HG03378 (cell line): Measurements from ENCODE around the gene TM9SF1.

Source experiments
- ATAC-seq: cut with Tn5 transposase; IDR thresholded peaks from one replicate; pipeline ENCODE4 v1.9.1; 2021; ENCODE audit warnings: mild to moderate bottlenecking, moderate library complexity; ENCODE audit not compliant: unreplicated experiment

TM9SF1 gene

GRCh38 chr14:24179294-24179960, 15.8 kb downstream of the TM9SF1 start:
- ATAC-seq: no peak

DNA sequence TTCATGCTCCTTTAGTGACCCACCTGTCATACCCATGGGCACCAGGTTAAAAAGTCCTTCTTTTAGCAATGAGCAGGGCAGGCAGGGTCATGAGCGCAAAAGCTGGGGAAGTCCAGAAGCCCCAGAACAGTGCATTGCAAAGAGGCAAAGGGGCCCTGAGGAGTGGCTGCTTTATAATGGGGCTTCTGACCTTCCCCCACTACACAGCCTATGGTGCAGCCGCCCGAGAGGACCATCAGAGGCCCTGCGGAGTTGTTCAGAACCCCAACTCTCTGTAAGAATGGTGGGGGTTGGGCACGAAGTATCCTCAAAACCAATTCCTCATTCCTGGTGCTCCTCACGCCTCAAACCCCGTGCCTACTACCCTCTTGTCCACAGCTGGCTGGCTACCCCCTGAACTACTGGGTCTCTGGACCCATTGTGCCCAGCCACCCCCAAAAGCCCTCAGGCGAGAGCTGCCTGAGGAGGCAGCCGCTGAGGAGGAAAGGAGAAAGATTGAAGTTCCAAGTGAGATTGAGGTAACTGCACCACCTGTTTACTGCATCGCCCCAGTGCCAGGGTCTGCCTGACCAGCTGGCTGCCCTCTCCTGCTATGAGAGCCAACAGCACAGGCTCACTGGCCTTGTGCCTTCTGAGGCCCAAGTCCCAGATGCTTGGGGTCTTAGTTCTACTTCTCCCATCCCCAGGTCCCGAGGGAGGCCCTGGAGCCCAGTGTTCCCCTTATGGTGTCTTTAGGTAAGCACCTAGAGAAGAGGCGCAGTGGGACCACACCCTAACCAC, 16.7 kb downstream of the TM9SF1 start:
- ATAC-seq: no peak

DNA sequence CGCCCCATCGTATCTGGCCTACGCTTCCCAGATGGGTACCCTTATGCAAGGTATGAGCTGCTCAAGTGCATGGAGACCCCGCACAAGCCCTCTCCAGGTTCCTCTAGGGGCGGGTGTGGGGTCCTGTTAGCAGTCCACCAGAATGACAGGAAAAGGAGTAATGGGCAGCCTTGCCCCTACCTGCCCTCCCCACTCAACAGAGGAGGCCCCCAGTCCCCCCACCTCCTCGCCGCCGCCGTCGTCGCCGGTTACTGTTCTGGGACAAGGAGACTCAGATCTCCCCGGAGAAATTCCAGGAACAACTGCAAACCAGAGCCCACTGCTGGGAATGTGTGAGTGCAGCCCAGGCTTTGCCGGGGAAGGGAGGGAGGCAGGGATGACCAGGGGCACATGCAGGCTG, 17.4 kb downstream of the TM9SF1 start:
- no peak for ATAC-seq

GRCh38 chr14:24177041-24177825, 18.0 kb downstream of the TM9SF1 start:
- ATAC-seq: no peak

DNA sequence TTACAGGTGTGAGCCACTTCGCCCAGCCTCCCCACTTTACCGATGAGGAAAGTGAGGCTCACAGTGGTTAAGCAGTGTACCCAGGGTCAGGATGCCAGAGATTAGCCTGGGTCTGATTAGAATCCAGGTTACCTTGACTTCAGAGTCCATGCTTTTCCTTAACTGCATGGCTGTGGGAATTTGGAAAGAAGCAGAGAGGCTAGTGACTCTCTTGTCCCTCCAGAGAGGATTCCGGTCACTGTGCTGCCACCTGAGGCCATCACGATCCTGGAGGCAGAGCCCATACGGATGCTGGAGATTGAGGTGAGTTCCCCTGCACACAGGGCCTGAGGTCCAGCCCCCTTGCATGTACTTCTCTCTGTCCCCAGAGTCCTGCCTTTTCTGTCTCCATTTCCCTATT, 18.6 kb downstream of the TM9SF1 start:
- no peak for ATAC-seq

DNA sequence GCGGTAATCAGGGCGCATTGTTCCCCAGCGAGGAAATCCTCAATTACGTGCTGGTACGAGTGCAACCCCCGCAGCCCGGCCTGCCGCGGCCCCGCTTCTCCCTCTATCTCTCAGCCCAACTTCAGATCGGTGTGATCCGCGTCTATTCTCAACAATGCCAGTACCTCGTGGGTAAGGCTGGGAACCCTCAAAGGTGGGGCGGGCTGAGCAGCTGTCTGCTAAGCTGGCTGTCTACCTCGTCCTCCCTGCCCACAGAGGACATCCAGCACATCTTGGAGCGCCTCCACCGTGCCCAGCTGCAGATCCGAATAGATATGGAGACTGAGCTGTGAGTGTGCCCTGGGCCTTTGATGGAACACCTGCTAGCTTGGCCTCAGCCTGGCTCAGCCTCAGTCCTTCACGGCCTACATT, 22.4 kb downstream of the TM9SF1 start:
- ATAC-seq: no peak

GRCh38 chr14:24172261-24172860, 22.9 kb downstream of the TM9SF1 start:
- ATAC-seq: no peak

- ATAC-seq: peak; percentile 75
Measured at GRCh38 chr14:24171422-24172260, 23.6 kb downstream of the TM9SF1 start, which contains the start of gene REC8. Gene REC8, plus strand, starts transcription at chr14:24172080. Its CDS starts 473 bp downstream, at chr14:24172553.

- no peak for ATAC-seq
Measured at GRCh38 chr14:24167469-24168114, 27.6 kb downstream of the TM9SF1 start.

DNA sequence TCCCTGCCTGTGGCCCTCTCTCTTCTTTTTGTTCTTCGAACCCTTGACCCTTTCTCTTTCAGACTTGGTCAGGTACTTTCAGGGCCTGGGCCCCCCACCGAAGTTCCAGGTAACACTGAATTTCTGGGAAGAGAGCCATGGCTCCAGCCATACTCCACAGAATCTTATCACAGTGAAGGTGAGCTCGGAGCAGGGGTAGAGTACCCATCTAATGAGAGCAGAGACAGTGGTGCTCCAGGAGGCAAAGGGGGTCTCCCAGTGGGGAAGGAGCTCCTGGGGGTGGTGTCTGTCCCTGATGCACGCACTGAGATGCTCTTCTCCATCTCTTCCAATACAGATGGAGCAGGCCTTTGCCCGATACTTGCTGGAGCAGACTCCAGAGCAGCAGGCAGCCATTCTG, 29.5 kb downstream of the TM9SF1 start:
- ATAC-seq: no peak

DNA sequence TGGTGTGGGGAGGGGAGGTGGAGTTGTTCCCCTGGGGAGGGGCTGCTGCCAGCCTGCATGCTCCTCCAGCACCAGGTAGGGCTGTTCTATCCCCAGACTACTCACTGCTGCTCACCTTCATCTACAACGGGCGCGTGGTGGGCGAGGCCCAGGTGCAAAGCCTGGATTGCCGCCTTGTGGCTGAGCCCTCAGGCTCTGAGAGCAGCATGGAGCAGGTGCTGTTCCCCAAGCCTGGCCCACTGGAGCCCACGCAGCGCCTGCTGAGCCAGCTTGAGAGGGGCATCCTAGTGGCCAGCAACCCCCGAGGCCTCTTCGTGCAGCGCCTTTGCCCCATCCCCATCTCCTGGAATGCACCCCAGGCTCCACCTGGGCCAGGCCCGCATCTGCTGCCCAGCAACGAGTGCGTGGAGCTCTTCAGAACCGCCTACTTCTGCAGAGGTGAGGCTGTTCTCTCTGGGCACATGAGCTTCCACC, 30.7 kb downstream of the TM9SF1 start:
- ATAC-seq: no peak

GRCh38 chr14:24162093-24162492, 33.1 kb downstream of the TM9SF1 start:
- ATAC-seq: no peak

DNA sequence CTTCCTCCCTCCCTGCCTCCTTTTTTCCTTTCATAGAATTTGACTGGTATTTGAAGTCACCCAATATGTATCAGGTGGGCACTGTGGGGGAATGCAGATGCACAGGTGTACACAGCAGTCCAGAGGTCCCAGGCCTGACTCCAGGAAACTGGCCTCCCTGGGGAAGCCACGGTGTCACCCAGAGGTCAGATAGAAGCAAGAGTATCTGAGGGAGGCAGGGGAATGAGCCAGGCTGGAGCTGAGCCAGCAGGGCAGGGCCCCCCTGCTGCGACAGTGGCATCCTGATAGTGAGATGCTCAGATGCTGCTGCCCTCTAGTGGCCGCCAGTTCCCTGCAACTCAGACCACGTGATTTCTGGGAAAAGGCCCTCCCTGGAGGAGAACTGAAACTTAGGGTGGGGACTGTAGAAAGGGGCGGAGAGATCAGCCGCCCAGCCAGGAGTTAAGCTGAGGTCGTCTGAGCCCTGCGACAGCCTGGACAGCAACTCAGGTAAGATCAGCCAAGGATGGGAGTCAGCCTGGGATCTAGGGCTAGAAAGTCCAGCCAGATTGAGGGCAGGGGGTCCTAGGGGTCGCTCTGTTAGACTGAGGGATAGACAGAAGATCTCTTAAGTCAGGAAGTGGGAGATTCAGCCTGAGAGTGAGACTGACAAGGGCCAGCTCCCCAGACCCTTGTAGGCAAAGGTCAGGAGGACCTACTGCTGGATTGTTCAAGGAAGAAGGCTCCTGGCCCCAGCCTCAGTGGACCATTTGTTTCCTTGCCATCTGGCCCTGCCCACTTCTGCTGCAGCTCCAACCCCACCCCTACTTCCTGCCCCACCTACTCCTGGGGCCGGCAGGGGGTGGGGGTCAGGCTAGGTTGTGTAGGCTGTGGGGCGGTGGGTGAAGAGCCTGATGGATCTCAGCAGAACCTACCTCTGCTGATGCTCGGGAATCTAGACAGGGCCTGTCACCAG, 34.1 kb downstream of the TM9SF1 start, which contains the start of gene IRF9:
Gene IRF9, plus strand, starts transcription at position 416 of the 955 bp plus-strand sequence. CDS start 880 bp downstream, outside the sequence.
- peak; percentile 75 for ATAC-seq

GRCh38 chr14:24160499-24160849, 34.8 kb downstream of the TM9SF1 start:
- ATAC-seq: no peak

- no peak for ATAC-seq
Measured at GRCh38 chr14:24159777-24160498, 35.3 kb downstream of the TM9SF1 start.

DNA sequence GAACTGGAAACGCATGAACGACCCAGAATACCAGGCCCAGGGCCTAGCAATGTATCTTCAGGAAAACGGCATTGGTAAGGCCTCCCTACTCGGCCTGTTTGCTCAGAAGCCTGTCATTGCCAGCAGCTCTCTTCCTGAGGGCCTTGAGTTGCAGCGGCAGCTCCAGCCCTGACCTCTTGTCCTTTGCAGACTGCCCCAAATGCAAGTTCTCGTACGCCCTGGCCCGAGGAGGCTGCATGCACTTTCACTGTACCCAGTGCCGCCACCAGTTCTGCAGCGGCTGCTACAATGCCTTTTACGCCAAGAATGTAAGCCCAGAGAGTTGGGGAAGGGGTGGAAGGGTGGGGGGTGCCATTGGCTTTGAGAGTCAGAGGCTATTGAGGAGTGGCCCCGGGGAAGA, 37.9 kb downstream of the TM9SF1 start:
- no peak for ATAC-seq

DNA sequence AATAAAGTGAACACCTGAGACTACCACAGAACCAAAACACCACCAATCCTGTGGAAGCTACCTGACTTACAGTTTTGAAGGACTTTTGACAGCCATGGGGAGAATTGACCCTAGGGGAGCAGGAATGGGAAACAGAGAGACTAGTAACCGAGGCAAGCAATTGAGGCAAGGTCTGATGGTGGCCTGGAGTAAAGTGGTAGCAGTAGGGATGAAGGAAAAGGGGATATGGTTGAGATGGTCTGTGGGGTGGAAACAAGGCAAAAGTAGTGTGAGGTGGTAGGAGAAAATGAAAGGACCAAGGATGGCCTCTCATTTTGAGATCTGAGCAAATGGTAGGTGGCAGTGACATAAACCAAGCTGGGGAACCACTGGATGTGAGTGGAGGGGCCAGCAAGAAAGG, 38.4 kb downstream of the TM9SF1 start:
- ATAC-seq: no peak

DNA sequence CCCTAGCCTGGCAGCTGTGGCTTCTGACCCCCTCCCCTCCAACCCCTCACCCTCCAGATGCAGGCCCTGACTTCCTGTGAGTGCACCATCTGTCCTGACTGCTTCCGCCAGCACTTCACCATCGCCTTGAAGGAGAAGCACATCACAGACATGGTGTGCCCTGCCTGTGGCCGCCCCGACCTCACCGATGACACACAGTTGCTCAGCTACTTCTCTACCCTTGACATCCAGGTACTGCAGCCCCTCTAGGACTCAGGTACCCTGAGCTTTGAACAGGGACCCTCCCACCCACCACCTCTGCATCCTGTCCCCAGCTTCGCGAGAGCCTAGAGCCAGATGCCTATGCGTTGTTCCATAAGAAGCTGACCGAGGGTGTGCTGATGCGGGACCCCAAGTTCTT, 40.1 kb downstream of the TM9SF1 start:
- no peak for ATAC-seq
